ENCODE results near the gene TUBB. TPM values are rescaled to one million over a fixed set of nuclear protein-coding genes. Genes with fewer than 3 reads are reported as not detected.
A peak's percentile ranks its signal among the peaks of the same experiment; 100 is the strongest.

TUBB gene
- polyA plus RNA-seq, 2 of the 4 experiments (the other 2 are of a cell fraction): 691 to 1,044 TPM

DNA sequence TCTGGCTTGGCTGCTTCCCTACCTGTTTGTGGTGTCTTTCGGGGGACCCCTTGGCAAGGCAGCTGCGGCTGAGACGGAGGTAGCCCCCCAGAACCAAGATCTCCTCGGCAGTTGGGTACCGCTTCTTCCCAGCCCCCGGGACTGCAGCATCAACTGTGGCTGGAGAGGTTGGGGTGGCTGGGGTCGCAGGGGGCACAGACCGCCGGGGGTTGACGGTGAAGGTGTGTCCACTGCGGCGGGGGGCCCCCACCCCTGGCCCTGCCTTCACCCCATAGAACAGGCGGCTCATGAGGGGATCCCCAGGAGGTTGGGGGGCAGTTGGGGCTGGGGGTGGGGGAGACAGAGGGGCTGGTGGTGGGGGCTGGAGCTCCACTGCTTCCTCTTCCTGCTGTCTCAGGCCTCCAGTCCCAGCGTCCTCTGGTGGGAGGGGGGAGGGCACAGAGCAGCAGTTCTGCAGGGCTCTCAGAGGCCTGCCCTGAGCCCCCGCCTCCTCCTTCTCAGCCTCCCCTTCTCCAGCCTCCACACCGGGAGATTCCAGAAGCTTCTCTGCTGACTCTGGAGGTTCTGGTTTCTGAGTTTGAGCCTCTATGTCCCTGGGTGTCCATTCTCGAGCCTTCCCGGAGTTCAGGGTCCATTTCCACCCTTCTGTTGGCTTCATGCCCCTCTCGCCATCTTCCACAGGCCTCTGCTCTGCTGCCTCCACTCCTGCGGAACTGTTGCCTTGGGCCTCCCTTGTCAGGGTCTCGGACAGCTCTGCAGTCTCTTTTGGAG, 35.6 kb upstream of the TUBB start:
- no peak for TF ChIP-seq HOXB5 (CRISPR knock-in tag; IDR thresholded peaks at IDR 0.05)
- WGBS (ENCODE audit: missing lambda C conversion rate): 46% methylated on average over 11 of the region's 21 CpGs
- POLR2A ChIA-PET: interaction anchor here (1.2 kb wide), 1 partner anchor 33 kb away, joined by 3 read pairs; the partner anchor contains the start of gene MDC1

DNA sequence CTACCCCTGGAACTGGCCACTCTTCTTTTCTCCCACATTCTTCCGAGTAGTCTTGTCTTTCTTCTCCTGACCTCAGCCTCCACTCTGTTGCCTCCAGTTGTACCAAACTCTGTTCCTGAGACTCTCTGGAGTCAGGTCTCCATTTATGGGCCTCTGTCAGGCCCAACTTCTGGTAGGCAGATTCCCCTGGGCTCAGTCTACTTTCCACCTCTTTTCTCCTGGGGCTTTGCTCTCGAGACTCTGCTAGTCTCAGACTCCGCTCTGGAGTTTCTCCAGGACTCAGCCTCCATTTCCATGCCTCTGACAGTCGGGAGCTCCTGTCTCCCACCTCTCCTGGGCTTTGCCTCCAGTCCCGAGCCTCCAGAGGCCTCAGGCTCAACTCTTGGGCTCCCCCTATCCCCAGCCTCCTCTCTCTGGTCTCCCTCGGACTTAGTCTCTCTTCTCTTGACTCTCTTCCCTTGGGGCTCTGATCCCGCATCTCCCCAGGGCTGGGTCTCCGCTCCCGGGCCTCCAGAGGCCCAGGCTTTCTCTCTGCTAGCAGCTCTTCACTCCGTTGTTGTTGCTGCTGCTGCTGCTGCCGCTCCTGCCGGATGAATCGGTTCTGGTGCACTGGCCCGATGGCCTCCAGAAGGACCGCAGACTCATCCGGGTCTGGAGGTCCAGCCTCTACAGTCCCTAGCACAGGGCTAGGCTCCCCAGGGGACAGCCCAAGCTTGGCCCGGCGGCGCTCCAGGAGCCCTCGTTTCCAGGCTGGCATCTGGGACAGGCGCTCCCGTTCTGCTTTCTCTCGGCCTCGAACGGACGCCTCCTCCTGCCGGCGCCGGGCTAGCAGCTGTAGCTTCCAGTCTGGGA, 34.8 kb upstream of the TUBB start:
- ChIA-PET CTCF (interaction anchor here (1.0 to 17.1 kb wide), 5 partner anchors 12 to 53 kb away, joined by 3 to 539 read pairs (median 3); partner anchors contain the start of genes MDC1 and TUBB), POLR2A (interaction anchor here (1.2 kb wide), 1 partner anchor 32 kb away, joined by 3 read pairs; the partner anchor contains the start of gene MDC1)
- Histone ChIP-seq H3K27ac (peak overlapping the region; percentile 83 to 99), H3K9me3 (no peaks in the 10 kb centered on the region), H3K4me2 (peak overlapping the region; percentile 79), H3K4me1 (peaks cover 62% of the 10 kb centered on the region), H3K4me3 (peak overlapping the region; percentile 84)
- ATAC-seq: no peak
- no peak for FAIRE-seq
- no peak for DNase-seq (ENCODE audit: low read depth in 1 of 2, low spot score in 1 of 2)
- TF ChIP-seq FOSL2 (IDR thresholded peaks at IDR 0.05) (no peak), FOSL2 (CRISPR knock-in tag; IDR thresholded peaks at IDR 0.05) (no peak), ZSCAN20 (CRISPR knock-in tag; IDR thresholded peaks at IDR 0.05) (no peak), HOXA7 (CRISPR knock-in tag; IDR thresholded peaks at IDR 0.05) (no peak)
- TF ChIP-seq, protein P1, sequence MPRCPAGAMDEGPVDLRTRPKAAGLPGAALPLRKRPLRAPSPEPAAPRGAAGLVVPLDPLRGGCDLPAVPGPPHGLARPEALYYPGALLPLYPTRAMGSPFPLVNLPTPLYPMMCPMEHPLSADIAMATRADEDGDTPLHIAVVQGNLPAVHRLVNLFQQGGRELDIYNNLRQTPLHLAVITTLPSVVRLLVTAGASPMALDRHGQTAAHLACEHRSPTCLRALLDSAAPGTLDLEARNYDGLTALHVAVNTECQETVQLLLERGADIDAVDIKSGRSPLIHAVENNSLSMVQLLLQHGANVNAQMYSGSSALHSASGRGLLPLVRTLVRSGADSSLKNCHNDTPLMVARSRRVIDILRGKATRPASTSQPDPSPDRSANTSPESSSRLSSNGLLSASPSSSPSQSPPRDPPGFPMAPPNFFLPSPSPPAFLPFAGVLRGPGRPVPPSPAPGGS (IDR thresholded peaks at IDR 0.05): no peak
- TF ChIP-seq, protein P2, sequence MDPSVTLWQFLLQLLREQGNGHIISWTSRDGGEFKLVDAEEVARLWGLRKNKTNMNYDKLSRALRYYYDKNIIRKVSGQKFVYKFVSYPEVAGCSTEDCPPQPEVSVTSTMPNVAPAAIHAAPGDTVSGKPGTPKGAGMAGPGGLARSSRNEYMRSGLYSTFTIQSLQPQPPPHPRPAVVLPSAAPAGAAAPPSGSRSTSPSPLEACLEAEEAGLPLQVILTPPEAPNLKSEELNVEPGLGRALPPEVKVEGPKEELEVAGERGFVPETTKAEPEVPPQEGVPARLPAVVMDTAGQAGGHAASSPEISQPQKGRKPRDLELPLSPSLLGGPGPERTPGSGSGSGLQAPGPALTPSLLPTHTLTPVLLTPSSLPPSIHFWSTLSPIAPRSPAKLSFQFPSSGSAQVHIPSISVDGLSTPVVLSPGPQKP (IDR thresholded peaks at IDR 0.05; ENCODE audit: low read depth, low read length): no peak
- 70% methylated on average over 10 of the region's 29 CpGs for WGBS (ENCODE audit: missing lambda C conversion rate)

More for the DNA sequence above, 35.6 kb upstream of the TUBB start:
- no peak for DNase-seq (ENCODE audit: low read depth in 1 of 2, low spot score in 1 of 2)
- FAIRE-seq: no peak
- no peak for ATAC-seq
- no peaks in the 10 kb centered on the region for H3K9me3 ChIP-seq
- peak overlapping the region; percentile 84 for H3K4me3 ChIP-seq
- CTCF ChIA-PET: interaction anchor here (0.7 to 17.1 kb wide), 6 partner anchors 11 to 54 kb away, joined by 3 to 539 read pairs (median 3); partner anchors contain the start of genes MDC1 and TUBB
- H3K4me2 ChIP-seq: peak overlapping the region; percentile 79
- peaks cover 59% of the 10 kb centered on the region for H3K4me1 ChIP-seq
- peak overlapping the region; percentile 83 to 99 for H3K27ac ChIP-seq

DNA sequence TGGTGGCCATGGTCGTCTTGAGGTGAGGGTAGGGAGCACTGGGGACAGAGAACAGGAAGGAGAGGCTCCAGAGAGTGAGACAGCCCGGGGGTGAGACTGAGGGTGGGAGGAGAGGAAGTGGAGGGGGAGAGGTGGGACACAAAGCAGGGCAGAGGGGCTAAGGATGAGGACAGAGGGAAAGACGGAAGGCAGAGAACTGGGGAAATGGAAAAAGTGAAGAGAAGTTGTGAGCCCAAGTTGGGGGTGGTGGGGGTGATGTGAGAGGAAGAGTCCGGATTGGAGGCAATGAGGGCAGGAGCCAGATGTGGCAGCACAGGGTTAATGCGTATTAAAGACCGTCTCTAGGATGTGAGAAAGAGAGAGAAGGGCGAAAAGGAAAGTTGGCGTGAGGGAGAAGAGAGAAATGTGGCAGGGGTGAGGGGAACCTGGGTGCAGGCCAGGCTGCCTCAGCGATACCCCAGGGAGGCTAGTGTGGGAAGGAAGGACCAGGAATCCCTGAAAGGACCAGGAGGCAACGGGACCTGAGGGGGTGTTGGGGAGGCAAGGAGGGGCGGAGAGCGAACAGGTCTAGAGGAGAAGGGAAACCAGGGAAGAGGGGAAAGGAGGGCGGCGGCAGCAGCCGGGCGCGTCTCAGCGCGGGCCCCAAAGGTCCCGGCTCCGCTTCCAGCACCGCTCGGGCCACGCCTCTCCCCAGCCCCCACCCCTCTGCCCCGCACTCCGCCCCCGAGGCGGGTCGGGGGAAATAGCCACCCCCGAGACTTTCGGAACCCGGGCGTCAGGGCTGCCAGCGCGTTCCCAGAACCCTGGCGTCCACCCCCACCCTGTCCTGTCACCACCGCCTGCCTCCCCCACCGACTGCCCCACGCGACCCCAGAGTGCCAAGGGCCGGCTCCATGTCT, 33.9 kb upstream of the TUBB start, which contains the start of gene PPP1R18:
Gene PPP1R18 (minus strand): TSS at position 637 of the 899 bp plus-strand sequence. CDS start 627 bp downstream, at position 10.
- H3K4me1 ChIP-seq: peaks cover 64% of the 10 kb centered on the region
- WGBS (ENCODE audit: missing lambda C conversion rate): 6% methylated on average over 23 of the region's 41 CpGs
- H3K4me3 ChIP-seq: peak within 1 kb of the TSS; percentile 84
- H3K27ac ChIP-seq: peak within 1 kb of the TSS; percentile 83 to 99
- ATAC-seq (peak; percentile 18 to 62; a peak in 5 of 6 replicates), DNase-seq (ENCODE audit: low read depth in 1 of 2, low spot score in 1 of 2) (peak in 1 of 2 experiments; percentile 34), FAIRE-seq (no peak)
- TF ChIP-seq EHF (CRISPR knock-in tag; IDR thresholded peaks at IDR 0.05) (no peak), CHD2 (IDR thresholded peaks at IDR 0.05; ENCODE audit: low read length, partially characterized antibody) (no peak), RARB (CRISPR knock-in tag; IDR thresholded peaks at IDR 0.05) (no peak), CBX8 (IDR thresholded peaks at IDR 0.05) (no peak), ESRRA (IDR thresholded peaks at IDR 0.05; ENCODE audit: borderline replicate concordance, low read length) (no peak), GATA3 (IDR thresholded peaks at IDR 0.05; ENCODE audit: borderline replicate concordance) (no peak), HOXB5 (CRISPR knock-in tag; IDR thresholded peaks at IDR 0.05) (no peak), RCOR1 (IDR thresholded peaks at IDR 0.05; ENCODE audit: low read depth, low read length) (no peak), NPAS2 (CRISPR knock-in tag; IDR thresholded peaks at IDR 0.05; ENCODE audit: borderline replicate concordance) (no peak), PHF8 (IDR thresholded peaks at IDR 0.05; ENCODE audit: borderline replicate concordance, low read depth) (no peak), HEYL (CRISPR knock-in tag; IDR thresholded peaks at IDR 0.05) (no peak), CEBPB (IDR thresholded peaks at IDR 0.05) (no peak), RAD21 (conservative IDR thresholded peaks at IDR 0.05 in 1 of 2, IDR thresholded peaks at IDR 0.05 in 1 of 2) (no peak), EP300 (IDR thresholded peaks at IDR 0.05) (no peak), MAFK (IDR thresholded peaks at IDR 0.05; ENCODE audit: partially characterized antibody) (no peak), CHD4 (IDR thresholded peaks at IDR 0.05; ENCODE audit: borderline replicate concordance) (no peak), HOXA7 (CRISPR knock-in tag; IDR thresholded peaks at IDR 0.05) (no peak)
- TF ChIP-seq, protein P3, sequence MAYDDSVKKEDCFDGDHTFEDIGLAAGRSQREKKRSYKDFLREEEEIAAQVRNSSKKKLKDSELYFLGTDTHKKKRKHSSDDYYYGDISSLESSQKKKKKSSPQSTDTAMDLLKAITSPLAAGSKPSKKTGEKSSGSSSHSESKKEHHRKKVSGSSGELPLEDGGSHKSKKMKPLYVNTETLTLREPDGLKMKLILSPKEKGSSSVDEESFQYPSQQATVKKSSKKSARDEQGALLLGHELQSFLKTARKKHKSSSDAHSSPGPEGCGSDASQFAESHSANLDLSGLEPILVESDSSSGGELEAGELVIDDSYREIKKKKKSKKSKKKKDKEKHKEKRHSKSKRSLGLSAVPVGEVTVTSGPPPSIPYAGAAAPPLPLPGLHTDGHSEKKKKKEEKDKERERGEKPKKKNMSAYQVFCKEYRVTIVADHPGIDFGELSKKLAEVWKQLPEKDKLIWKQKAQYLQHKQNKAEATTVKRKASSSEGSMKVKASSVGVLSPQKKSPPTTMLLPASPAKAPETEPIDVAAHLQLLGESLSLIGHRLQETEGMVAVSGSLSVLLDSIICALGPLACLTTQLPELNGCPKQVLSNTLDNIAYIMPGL (CRISPR knock-in tag; IDR thresholded peaks at IDR 0.05; ENCODE audit: borderline replicate concordance): no peak
- H3K9me3 ChIP-seq: no peaks in the 10 kb centered on the region
- ChIA-PET CTCF (interaction anchor here (1.0 to 17.1 kb wide), 5 partner anchors 12 to 52 kb away, joined by 3 to 539 read pairs (median 3); partner anchors contain the start of genes MDC1 and TUBB), POLR2A (no interaction called here)
- peak within 1 kb of the TSS; percentile 79 for H3K4me2 ChIP-seq

All from A549 (cell line).